Activated CD8-positive, alpha-beta memory T cell treated with anti-CD3 and anti-CD28 coated beads, Interleukin-2, amount 50 U/mL, for 24 hours (primary cell): ENCODE data around the gene NECAB3.

Experiments
- DNase-seq: peaks from one replicate; pipeline ENCODE4 v3.0.0-alpha.2; 2020; ENCODE audit errors: extremely low read depth

NECAB3 gene

DNA sequence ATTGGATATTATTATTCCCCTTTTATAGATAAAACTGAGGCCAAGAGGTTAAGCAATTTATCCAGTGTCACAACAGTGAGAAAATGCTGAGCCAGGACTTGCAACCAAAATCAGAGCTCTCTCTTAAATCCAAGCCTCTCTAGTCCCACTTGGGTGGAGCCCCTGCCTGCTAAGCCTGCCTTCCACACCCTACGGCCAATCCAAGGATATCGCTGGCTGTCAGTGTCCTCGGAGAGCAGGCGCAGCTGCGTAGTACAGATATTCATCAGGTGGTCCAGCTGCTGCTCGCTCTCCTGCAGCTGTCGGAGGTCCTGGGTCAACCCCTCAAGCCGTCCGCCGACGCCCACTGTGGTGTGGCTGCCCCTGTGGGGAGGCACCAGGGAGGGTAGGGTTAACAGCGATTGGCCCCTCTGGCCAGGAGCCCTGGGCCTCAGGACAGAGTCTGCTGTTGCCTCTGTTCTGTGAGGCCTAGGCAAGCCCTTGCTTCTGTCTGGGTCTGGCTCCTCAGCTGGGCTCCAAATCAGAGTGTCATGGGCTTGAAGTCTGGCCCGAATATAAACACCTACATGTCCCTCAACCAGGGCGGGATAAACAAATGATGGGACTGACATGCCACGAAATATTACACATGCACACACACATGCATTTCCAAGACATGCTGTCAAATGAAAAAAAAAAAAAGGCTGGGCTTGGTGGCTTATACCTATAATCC, 3.9 kb upstream of the NECAB3 start:
- DNase-seq: no peak

DNA sequence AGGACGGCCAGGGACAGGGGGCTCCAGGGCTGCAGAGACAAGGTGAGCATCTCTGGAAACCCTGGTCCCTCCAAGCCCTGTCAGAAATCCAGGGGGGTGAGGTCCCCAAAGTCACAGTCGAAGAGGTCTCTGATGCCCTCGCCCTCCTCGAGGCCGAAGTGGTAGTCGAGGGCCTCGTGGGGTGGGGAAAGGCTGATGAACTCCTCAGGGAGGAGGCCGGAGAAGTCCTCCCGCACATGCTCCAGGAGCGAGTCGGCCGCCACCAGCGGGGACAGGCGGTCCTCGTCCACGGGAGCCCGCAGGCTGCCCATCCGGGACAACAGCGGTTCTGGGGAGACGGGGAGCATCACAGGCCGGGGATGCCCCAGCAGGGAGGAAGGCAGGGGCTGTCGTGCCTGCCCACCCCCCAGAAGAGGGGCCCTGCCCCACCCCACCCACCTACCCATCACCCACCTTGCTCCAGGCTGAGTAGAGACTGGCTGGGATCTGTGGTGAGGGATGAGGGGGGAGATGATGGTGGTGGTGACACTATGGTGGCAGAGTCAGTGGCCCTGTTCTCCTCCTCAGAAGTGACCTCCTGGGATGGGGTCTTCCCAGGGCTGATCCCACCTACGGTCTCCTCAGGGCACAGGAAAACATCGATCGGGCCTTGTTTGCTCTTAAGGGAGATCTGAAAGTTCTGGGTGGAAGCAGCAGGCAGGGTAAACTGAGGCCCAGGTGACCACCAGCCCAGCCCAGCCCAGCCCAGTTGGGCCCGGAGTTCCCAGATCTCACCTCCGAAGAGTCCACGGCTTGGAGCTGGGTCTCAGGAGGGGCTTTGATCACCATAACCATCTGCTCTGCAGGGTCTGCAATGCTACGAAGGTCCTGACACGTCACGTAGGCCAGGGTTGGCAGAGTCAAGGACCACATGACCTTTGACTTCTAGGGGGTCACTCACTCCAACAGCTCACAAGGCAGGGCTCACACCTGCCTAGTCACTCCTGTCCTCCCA, 2.7 kb upstream of the NECAB3 start:
- no peak for DNase-seq

GRCh38 chr20:33676121-33676520, 1.9 kb upstream of the NECAB3 start:
- DNase-seq: no peak

DNA sequence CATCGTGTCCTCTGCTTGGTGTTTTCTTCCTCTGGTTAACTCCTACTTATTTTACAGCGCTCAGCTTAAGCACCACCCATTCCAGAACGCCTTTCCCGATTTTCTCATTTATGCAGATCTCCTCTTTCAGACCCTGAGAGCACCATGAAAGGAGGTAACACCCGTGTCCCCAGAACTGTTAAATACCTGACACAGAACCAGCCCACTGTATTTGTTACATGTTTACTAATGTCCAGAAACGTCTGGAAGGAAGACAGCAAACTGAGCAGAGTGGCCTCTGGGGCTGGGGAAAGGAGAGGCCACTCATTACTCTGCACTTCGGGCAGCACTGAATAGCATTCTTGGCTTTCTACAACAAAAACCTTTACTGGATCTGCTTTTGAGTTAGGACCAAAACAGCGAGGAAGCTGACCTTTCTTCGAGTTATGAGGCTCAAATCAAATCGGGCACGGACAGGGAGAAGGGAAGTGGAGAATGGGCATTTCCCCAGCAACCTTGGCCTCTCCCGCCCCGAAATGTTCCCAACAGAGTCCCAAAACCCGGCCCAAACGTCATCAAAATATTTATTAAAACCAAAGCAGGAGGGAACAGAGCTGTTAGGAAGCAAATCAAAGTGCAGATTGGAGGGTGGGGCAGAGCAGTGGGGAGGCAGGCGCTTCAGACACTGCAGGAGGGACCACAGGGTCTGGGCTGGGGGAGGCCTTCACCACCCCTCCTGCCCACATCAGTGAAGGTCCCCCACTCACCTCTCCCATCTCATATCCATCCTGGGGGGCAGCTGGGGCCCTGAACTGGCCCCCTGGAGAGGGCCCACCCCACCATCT, 1.1 kb upstream of the NECAB3 start:
- DNase-seq: no peak

DNA sequence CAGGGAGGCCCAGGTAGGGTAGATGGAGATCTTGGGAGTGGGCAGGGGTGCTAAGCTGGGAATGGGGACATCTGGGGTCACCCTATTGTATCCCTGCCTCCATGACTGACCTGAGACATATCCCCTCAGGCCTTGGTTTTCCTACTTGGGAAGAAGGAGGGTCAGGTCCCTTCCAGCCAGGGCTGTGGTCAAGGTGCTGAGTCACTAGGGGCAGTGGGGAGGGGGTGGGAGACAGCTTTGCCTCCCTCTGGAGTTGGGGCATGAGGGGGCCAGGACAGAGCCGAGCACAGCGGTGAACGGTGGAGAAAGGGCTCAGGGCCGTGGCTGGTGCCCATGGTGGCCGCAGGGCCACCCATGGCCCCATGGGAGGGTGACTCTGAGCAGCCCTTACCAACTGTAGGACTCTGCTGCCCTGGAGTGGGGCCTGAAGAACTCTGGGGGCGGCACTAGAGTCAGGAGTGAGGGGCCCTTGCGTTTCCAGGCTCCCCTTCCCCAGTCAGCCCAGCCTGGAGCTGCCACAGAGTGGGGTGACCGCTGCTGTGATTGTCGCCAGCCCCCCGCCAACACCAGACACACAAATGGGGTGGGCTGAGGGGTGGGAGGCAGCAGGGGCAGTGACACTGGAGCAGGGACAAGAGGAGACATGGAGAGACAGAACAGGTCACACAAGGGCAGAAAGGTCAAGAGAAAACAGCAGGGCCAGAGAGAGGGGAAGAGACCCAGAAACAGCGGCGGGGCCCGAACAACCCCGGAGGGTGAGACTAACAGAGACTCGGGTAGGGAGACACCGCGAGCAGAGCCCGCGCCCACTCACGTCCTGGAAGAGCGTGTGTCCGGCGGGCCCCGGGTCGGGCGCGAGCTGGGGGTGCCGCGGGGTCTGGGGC, 576 bp downstream of the NECAB3 start:
- DNase-seq: no peak

GRCh38 chr20:33673114-33673409, 1.2 kb downstream of the NECAB3 start:
- no peak for DNase-seq

GRCh38 chr20:33672426-33673113, 1.7 kb downstream of the NECAB3 start:
- DNase-seq: no peak

DNA sequence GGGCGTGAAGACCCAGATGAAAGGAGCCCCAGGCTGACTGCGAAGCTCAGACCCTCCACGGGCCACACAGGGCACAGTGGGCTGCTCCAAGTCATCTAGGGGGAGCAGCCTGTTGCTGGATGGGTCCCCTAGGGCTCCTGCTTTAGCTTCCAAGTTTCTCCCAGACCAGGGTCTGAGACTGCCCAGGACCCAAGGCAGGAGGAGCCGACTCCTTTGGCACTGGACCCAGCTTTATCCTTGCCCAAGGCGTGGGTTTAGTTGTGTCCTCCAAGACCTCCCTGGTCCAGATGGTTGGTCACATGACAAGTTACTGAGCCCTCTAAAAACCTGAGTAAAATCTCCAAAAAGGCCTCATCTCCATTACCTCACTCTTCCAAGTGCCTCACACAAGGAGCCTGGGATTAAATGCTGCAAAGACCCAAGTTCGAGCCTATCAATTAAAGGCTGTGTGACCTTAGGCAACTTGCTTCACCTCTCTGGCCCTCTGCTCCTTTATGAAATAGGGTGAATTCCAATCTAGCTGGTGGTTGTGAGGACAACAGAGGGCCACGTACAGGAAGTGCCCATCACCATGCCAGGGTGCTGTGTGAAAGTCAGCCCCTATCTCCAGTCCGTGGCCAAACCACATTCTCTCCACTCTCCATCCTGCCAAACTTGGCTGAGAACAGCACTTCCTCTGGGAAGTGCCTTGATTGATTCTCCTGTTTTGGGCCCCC, 2.5 kb downstream of the NECAB3 start:
- DNase-seq: no peak

DNA sequence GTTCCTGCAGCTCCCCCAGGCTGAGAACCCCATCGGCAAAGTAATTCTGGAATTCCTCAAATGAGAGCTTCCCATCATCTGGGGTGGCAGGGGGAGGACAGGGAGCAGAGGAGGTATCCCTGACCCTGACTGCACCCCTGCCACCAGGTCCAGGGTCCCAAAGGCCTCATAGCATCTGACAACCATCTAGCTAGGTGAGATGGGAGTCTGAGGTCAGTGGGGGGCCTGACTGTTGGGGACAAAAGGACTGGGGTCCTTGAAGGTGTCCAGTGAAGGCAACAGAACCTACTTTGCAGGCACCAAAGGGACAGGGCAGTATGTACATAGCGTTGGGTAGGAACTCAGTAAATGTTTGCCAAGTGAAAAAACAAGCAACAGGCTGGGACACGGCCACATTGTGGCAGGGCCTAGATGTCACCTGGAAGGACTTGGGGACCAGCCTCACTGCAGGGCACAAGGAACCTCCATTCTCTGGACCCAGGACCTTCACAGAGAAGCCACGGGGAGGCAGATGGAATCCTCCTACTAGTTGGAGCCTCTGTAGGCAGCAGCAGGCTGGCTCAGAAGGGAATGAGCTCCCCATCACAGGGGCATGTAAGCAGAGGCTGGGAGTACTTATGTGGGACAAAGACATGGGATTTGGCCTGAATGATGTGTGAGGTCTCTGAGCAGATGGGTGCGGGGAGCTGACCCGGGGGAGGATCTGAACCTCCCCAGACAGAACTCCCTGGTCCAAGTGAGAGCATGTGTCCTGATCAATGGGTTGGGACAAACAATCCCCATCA, 3.3 kb downstream of the NECAB3 start:
- DNase-seq: no peak

GRCh38 chr20:33669873-33670640, 4.2 kb downstream of the NECAB3 start:
- no peak for DNase-seq

- DNase-seq: no peak
Measured at GRCh38 chr20:33669224-33669623, 5.0 kb downstream of the NECAB3 start.

GRCh38 chr20:33668466-33669155, 5.6 kb downstream of the NECAB3 start:
- DNase-seq: no peak

GRCh38 chr20:33667676-33668465, 6.4 kb downstream of the NECAB3 start:
- DNase-seq: no peak

- no peak for DNase-seq
Measured at GRCh38 chr20:33667245-33667675, 7.0 kb downstream of the NECAB3 start.

GRCh38 chr20:33666293-33667244, 7.7 kb downstream of the NECAB3 start, which contains the start of gene ACTL10:
Gene ACTL10, plus strand, starts transcription at chr20:33666943. Its CDS starts 555 bp downstream, at chr20:33667498.
- peak; percentile 64 for DNase-seq

GRCh38 chr20:33664762-33665144, 9.5 kb downstream of the NECAB3 start:
- DNase-seq: no peak
